HG03571 (cell line): ENCODE measurements around the gene ALOX15.
"Not testable (repeated sequence)": the region's sequence is repeated elsewhere in the genome, so short reads cannot be mapped to it uniquely, and the experiment has no call there.

Source experiments
- ATAC-seq: cut with Tn5 transposase; IDR thresholded peaks from one replicate; pipeline ENCODE4 v1.9.1; 2021; ENCODE audit not compliant: unreplicated experiment

Gene ALOX15

GRCh38 chr17:4594931-4595684, 46.4 kb downstream of the ALOX15 start:
- no peak for ATAC-seq

- ATAC-seq, result no peak
These were observed 47.1 kb downstream of the ALOX15 start for GRCh38 chr17:4594406-4594805.

- no peak for ATAC-seq
These were observed 48.5 kb downstream of the ALOX15 start for GRCh38 chr17:4593021-4593421.

- ATAC-seq, result no peak
These were observed 49.1 kb downstream of the ALOX15 start for GRCh38 chr17:4592240-4593005.

GRCh38 chr17:4591529-4591928, 49.9 kb downstream of the ALOX15 start:
- ATAC-seq, result no peak

GRCh38 chr17:4590981-4591453, 50.5 kb downstream of the ALOX15 start:
- no peak for ATAC-seq

GRCh38 chr17:4590042-4590441, 51.4 kb downstream of the ALOX15 start:
- not testable (repeated sequence) for ATAC-seq

GRCh38 chr17:4588898-4589625, 52.4 kb downstream of the ALOX15 start:
- ATAC-seq, result no peak

- no peak for ATAC-seq
These were observed 53.1 kb downstream of the ALOX15 start for GRCh38 chr17:4588391-4588790.

- ATAC-seq, result no peak
These were observed 53.7 kb downstream of the ALOX15 start for GRCh38 chr17:4587803-4588202.

- no peak for ATAC-seq
These were observed 54.3 kb downstream of the ALOX15 start for GRCh38 chr17:4587195-4587594.

GRCh38 chr17:4586043-4586442, 55.4 kb downstream of the ALOX15 start:
- no peak for ATAC-seq

- ATAC-seq, result no peak
These were observed 55.9 kb downstream of the ALOX15 start for GRCh38 chr17:4585638-4585994.

GRCh38 chr17:4584917-4585637, 56.4 kb downstream of the ALOX15 start:
- ATAC-seq, result no peak

- ATAC-seq, result no peak
These were observed 57.2 kb downstream of the ALOX15 start, which contains the start of gene SMTNL2 for GRCh38 chr17:4584101-4584916. Gene SMTNL2 (plus strand): TSS chr17:4584529. CDS start chr17:4584606, 77 bp downstream.

GRCh38 chr17:4583782-4584100, 57.7 kb downstream of the ALOX15 start:
- no peak for ATAC-seq

- ATAC-seq, result no peak
These were observed 58.3 kb downstream of the ALOX15 start for GRCh38 chr17:4583206-4583605.

- no peak for ATAC-seq
These were observed 58.8 kb downstream of the ALOX15 start for GRCh38 chr17:4582691-4583090.

- no peak for ATAC-seq
These were observed 59.4 kb downstream of the ALOX15 start for GRCh38 chr17:4582101-4582501.
